GM21447 (cell line): ENCODE measurements around the gene CCKAR.
"Not testable (repeated sequence)": the region's sequence is repeated elsewhere in the genome, so short reads cannot be mapped to it uniquely, and the experiment has no call there.

Source experiments
- ATAC-seq: cut with Tn5 transposase; IDR thresholded peaks from one replicate; pipeline ENCODE4 v1.9.1; 2021; ENCODE audit not compliant: unreplicated experiment

The CCKAR gene, protein sequence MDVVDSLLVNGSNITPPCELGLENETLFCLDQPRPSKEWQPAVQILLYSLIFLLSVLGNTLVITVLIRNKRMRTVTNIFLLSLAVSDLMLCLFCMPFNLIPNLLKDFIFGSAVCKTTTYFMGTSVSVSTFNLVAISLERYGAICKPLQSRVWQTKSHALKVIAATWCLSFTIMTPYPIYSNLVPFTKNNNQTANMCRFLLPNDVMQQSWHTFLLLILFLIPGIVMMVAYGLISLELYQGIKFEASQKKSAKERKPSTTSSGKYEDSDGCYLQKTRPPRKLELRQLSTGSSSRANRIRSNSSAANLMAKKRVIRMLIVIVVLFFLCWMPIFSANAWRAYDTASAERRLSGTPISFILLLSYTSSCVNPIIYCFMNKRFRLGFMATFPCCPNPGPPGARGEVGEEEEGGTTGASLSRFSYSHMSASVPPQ

DNA sequence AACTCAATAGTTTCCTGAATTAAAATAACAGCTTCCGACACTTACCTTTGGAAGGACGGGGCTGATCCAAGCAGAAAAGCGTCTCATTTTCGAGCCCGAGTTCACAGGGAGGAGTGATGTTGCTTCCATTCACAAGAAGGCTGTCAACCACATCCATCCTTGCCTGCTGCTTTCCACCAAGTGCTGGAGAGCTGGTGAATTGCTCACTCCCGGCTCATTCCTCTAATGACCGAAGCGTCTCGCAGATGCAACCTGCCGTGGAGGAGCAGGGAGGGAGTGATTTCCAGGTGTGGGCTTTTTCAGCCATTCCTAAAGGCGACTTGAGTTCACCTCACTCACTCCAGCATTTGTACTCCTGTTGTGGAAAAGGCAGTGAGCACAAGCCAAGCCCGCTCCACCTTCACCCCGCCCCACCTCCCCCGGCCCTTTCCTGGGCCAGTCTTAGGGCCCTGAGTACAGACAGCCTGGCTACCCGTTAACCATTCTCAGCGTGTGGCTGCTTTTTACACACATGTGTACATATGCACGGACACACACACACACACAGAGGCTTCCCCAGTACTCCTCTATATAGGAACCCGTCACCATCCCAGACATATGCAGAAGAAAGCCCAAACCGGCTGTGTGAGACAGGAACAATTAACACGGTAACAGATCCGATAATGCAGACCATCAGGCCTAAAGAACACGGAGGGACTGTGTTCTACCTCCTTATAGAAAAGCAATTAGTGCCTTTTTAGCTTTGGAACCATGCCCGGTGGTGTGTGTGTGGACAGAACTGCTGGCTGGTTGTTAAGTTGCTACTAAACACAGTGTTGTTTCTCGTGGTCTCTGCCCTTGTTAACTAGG lies at the start of gene CCKAR:
CCKAR (minus strand) TSS at position 374 of the 849 bp plus-strand sequence; CDS start at position 157, 217 bp downstream.
- no peak for ATAC-seq

DNA sequence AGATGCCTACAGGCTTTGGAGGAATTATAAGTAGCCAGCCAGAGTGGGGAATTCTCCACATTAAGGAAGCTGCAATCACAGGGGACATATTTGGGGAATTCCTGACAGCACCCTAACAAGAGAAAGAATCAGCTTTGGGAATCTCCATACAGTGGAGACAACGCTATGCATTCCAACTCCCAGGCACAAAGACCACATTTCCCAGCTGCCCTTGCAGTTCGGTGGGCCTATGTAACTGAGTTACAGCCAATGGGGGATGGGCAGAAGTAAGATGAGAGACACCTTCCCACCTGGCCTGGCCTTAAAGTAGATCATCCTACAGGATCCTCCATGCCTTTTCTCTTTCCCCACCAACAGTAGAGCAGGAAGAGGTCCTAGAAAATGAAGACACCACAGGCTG lies 43.4 kb upstream of the CCKAR start:
- no peak for ATAC-seq

DNA sequence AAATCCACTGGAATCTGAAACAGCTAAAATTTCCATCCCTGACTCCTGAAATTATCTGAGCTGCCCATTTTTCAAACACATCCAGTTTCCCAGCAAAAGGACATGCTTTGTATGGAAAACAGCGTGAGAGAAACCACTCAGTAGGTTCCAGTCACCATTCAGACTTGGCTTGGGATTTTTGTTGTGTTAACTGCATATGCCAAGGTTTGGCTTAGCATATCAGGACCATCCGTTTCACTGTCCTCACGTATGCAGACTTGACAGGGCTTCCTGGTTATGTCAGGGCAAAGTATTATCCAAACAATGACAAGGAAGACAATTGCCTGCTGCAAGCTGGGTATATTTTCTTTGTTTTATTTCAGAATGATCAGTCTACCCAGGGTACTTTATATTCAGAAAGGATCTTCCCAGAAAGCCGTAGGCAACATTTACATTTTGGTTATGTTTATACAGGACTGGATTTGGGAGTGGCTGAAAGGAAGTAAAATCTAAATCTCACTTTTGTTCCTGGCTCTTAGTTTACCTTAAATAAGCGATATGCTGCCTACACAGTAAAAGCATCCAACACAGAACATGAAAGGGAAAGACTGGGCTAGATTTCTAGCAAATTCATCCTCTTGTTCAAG lies 41.3 kb upstream of the CCKAR start:
- ATAC-seq: no peak

DNA sequence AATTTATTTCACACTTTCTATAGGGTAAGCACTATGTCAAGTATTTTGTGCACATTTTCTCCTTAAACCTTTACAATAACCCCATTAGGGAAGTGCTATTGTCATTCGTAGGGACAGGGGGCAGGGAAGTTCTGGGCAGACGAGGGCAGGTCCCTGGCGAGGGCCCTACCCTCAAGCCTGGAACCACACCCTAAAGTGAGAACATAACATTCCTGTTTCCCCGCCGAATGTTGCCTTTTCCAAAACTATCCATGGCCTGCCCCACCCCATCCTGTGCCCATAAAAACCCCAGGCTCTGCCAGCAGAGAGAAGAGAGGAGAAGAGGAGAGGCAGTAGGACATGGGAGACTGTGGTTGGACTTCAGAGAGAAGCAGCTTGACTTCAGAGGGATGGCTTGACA lies 39.8 kb upstream of the CCKAR start:
- no peak for ATAC-seq

DNA sequence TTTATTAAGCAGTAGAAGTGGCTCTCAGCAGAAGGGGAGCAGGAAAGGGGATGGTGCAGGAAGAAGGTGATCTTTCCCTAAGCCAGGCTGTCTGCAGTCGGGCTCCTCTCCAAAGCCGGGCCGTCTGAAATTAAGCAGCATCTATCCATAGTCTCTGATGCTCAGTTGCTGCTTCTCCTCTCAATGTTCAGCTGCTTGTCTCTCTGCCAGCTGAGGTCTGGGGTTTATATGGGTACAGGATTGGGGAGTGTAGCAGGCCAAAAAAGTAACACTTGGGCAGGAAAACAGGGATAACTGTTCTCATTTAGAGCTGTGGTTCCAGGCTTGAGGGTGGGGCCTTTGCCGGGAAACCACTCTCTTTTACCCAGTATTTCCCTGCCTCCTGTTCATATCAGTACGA lies 39.2 kb upstream of the CCKAR start:
- ATAC-seq: no peak

DNA sequence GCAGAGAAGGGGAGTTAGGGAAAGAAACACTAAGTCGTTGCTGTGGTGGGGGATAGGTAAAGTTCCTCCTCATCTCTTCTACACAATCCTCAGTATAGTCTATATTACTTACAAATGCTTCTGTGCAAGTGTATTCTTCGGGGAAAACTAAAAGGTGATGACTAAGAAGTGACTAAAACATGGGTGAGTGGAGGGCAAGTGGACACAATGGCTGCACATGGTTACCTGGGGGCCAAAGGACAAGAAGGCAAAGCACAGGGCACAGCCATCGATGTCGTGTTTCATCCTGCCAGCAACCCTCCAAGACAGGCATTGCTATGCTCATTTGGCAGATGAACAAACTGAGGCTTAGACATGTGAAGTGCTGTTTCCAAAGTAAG lies 35.5 kb upstream of the CCKAR start:
- ATAC-seq: no peak

DNA sequence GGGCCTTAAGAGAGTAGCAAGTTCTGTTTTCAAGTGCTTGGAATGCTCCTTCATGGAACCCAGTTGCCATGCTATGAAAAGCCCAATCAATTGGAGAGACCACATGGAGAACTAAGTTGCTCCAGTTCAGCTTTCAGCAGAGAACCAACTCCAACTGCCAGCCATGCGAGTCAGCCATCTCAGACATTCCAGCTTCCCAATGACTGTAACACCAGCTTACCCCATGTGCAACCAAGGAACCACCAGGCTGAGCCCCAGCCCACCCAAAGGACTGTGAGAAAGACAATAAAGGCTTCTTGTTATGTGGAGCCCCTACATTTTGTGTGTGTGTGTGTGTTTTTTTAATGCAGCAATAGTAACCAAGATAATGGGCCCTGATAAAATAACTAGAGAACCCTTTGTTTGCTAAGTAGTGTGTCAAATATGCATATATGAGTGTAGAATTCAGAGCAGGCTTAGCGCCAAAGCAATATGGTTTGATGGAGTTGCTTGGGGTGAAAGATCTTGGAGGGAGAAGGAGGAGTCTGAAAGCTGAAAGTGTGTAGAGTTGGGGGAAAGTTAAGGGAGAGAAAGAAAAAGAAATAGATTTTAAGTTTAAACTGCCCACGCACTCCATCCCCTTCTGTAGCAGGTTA lies 35.0 kb upstream of the CCKAR start:
- no peak for ATAC-seq

DNA sequence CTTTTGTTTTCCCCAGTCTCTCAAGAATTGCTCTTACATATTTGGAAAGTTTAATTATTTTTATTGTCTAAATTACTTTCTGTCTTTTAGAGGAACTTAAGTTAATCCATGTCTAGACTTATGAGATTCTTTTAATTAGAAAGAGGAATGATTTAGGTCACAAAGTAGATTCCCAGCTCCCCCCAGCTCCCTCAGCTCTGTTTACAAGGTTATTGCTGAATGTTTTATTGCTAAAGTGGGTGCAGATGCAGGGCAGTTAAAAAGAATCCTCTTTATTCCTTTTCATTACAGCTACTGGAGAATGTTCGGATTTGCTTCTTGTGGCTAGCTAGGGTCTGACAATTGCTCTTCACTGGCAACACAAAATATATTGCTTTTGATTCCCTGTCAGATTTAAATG lies 33.7 kb upstream of the CCKAR start:
- no peak for ATAC-seq

DNA sequence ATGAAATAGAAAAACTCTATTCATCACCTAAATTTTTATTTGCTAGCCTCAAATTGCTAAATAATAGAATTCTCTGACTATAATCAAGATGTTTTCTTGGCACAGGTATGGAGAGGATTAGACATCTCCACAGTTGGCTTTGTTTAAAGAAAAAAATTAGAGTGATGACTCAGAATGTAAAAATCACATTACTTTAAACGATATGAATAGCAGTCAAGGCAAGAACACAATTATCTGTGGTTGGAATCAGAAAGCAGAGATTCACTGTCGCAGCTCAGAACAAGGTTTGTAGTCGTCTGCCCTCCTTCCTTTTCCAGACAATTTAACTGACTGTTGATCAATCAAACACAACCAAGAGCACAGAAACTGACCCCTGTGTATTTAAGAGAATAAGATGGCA lies 32.2 kb upstream of the CCKAR start:
- ATAC-seq: no peak

DNA sequence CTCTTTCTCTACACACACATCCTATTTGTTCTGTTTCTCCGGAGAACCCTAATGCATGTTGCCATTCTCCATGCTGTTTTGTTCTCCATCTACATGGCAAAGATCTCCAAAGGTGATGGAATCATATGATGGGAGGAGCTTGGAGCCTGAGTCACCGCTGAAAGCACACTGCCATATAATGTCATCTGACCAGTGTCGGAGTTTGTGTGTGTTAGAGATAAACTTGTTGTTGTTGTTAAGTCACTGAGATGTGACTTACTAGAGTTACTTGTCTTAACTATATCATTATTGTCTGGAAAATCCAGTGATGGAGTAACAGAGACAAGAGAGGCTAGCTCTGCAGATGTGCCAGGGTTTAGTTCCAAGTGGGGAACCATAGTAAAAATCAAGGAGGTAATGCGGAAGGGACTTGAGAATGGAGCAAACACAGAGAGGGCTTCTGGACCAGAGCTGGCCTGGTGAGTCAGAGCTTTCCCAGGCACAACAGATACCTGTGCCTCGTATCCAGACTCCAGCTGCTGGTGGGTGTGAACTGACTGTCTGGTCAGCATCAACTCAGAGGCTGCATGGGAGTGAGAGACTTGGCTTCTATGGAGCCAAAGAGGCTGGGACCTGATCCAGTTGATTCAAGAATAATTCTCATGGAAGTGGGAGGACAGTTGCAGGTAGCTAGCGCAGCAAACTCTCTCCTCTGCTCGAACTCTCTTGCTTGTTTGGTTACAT lies 30.6 kb upstream of the CCKAR start:
- no peak for ATAC-seq

DNA sequence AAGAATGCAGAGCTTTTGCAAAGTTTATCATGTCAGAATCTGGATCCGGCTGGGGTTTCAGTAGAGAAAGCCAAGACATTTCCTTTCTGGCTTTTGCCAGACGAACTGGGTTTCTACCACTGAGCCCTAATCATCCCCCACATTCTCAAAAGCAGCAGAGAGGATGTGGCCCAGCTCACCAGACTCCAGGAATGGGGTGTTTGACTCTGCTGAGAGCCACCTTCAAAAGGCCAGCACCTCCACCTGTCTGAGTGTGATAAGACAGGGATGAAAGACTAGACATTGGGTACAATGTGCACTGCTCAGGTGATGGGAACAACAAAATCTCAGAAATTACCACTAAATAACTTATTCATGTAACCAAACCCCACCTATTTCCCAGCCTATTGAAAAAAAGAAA lies 25.7 kb upstream of the CCKAR start:
- no peak for ATAC-seq

DNA sequence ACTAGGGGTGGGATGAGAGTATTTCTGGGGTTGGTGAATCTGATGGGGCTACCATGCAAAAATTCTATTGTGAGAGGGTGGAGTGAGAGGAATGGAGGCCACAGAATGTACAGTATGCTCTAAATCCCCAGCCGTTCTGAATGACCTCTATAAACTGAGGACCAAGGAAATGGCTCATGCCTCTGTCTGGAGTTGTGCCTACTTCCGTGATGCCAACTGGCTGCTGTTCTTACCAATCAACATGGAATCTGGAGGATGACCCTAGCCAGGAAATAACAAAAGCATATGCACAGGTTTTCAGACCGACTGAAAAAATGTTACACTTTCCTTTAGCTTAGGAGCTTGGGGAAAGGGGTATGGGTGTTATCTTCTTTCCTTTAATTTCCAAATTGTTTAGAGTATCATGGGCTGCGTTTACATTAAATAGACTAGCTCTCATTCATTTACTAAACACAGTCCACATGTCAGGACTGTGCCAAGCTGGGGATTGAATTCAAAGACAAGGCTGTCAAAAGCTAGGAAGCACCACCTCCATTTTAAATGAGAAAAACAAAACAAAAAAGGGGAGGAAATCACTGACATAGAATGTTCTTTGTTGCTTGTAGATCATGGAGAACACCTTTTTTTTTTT lies 20.2 kb upstream of the CCKAR start:
- no peak for ATAC-seq

DNA sequence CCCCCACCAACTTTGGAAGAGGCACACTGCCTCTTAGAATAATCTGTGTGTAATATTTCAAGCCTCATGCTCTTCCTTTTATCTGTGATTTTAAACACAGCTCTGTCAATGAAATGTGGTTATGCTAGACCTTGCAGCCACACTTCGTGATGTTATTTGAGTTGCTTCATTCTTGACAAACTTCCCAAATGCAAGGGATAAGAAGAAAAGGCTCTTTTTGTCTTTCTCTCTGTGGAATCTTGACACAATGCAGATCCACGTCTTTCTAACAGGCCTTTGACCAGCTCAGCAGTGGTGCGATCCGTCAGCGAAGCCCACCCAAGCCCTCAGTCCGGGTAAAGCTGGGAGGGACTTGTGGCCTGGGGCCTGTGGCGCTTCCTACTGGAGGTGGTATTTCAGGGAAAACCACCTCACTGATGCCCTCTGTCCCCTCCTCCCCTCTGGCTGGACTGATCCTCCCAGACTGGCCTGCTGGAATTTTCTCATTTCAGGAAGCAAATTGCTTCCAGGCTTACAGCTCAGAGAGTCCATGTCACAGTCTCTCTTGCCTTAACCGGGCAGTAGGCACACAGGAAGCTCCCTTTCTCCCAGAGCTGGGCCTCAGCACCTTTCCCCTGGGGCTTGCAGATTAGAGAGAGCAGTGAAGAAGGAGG lies 19.5 kb upstream of the CCKAR start:
- ATAC-seq: no peak

DNA sequence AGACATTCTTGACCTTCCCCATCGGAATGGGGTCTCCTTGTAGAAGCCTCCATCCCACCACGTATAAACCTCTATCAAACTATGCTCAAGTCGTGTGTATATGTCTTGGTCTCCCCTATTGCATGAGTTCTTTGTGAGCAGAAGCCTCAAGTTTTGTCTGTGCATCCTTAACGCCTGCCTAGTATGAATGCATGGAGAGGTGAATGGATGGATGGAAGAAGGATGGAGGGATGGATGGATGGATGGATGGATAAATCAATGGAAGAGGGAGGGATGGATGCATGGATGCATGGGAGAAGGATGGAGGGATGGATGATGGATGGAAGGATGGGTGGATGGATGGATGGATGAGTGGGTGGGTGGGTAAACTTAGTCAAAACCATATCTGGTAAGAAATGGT lies 17.0 kb upstream of the CCKAR start:
- no peak for ATAC-seq

DNA sequence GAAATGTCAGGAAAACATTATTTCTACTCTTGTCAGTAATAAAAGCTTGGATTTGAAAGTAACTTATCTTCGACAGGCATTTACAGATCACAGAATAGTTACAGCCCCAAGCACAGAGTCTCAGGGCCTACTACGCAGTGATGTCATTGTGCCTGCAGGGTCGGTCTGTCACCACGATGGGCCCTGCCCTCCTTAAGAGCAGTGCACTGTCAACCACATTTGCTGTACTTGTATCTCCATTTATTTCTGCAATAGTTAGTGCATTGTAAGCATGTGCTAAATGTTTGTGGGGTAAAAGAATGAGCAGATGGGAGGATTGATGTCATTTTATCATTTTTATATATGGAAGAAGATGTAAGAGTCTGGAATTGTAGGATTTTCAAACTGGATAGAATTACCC lies 13.6 kb upstream of the CCKAR start:
- no peak for ATAC-seq

DNA sequence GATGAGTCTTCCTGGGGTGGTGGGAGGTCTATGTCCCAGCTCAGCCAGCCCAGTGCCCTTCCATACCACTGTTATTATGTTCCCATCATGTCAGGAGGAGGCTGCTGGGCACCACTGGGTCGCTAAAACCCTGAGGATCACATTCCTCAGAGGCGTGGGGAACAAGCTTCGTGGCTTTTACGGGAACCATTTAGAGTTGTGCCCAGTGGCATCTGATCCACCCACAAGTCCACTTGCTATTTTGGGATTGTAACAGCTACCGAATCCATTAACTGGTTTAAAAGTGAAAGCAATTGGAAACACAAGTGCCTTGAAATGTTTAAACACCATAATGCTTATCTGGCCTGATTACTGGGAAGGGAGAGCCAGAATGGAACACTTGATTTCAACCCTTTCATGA lies 13.1 kb upstream of the CCKAR start:
- no peak for ATAC-seq

DNA sequence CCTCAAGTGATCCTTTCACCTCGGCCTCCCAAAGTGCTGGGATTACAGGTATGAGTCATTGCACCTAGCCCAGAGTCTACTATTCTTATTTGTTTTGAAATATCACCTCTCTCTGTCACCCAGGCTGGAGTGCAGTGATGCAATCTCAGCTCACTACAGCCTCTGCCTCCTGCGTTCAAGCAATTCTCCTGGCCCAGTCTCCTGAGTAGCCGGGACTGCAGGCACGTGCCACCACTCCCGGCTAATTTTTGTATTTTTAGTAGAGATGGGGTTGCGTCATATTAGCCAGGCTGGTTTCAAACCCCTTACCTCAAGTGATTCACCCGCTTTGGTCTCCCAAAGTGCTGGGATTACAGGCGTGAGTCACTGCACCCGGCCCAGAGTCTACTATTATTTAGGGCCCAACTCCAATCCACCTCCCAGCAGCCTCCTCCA lies 10.3 kb upstream of the CCKAR start:
- ATAC-seq: not testable (repeated sequence)

DNA sequence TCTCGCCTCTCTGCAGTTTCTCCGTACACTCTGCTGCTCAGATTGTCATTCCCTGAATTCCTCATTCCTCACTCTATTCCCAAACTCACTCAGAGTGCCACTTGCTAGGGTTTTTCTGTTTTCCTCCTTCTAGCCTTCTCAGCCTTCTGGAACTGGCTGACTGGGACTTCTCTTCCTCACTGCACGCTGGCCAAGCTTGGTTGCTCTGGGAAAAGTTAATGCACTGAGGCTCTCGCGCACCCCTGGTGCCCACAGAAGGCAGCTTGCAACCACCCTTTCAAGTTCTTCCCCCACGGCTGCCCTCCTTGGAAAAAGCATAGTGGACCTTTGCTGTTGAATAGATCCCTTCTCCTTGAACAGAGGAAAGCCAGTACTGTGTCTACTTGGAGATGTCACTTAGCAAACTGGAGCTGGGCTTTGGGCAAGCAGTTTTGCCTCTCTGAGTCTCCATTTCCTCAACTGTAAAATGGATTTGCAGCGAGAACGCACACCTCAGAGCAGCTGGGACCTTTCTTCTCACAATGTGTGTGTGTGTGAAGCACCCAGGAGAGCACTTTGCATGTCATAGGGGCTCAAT lies 6.0 kb upstream of the CCKAR start:
- no peak for ATAC-seq

DNA sequence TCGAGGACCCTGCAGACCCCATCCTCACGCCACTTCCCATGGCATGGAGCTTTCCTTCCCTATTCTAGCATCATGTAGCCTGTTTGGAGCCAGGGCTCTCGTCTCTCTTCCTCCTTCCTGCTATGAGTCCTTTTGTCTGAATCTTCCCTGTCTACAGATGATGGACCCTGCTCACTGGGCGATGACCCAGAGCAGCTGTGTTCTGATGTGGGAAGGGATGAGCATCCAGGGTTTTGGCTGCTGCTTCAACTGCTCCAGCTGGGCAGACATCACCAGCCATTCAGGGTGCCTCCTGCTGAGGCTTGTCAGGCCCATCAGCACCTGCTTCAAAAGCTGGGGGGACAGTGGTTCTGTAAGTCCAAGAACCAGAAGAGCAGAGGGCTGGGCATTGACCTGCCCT lies 3.2 kb upstream of the CCKAR start:
- no peak for ATAC-seq
